Measurements from ENCODE around the gene CDKN2B-AS1. TPM values are rescaled to one million over a fixed set of nuclear protein-coding genes. Genes with fewer than 3 reads are reported as not detected.

The CDKN2B-AS1 gene
- total RNA-seq, 1 donor from 2014 or later: not detected

- Histone ChIP-seq H2AFZ (replicated peaks) (no peak overlapping the region), H3K27ac (no peak overlapping the region), H3K4me2 (no peak overlapping the region), H3K4me1 (peaks cover 6% of the 10 kb centered on the region), H3F3A (ENCODE audit: low read depth) (peaks cover 34% of the 10 kb centered on the region), H3K4me3 (no peak overlapping the region), H3K9me3 (ENCODE audit: low read depth) (no peaks in the 10 kb centered on the region), H3K36me3 (no peaks in the 10 kb centered on the region), H3K9ac (no peak overlapping the region), H3K79me2 (ENCODE audit: low read depth) (no peaks in the 10 kb centered on the region), H3K27me3 (peaks cover 100% of the 10 kb centered on the region), H4K20me1 (ENCODE audit: low read depth) (peaks cover 55% of the 10 kb centered on the region)
- Mint-ChIP-seq H3K27me3 (ENCODE audit: insufficient read depth, low read depth) (peaks cover 62% of the 10 kb centered on the region), H3K4me1 (peaks cover 18% of the 10 kb centered on the region), H3K4me3 (no peak overlapping the region), H3K9me3 (no peaks in the 10 kb centered on the region), H3K27ac (no peak overlapping the region), H3K36me3 (peaks cover 2% of the 10 kb centered on the region)
- DNase-seq (ENCODE audit: low spot score): no peak
- no peak for TF ChIP-seq CTCF (IDR thresholded peaks at IDR 0.05)
- no peak for TF ChIP-seq EZH2phosphoT487 (IDR thresholded peaks at IDR 0.05)
- TF ChIP-seq EZH2 (IDR thresholded peaks at IDR 0.05): no peak
These were observed 2.3 kb downstream of the CDKN2B-AS1 start for GRCh38 chr9:21996858-21997257.

- H3F3A ChIP-seq (ENCODE audit: low read depth): peaks cover 31% of the 10 kb centered on the region
- peaks cover 53% of the 10 kb centered on the region for H4K20me1 ChIP-seq (ENCODE audit: low read depth)
- no peak overlapping the region for H3K4me2 ChIP-seq
- no peaks in the 10 kb centered on the region for H3K36me3 ChIP-seq
- no peak for DNase-seq (ENCODE audit: low spot score)
- no peak overlapping the region for H2AFZ ChIP-seq (replicated peaks)
- H3K27ac ChIP-seq: no peak overlapping the region
- no peaks in the 10 kb centered on the region for H3K9me3 ChIP-seq (ENCODE audit: low read depth)
- no peak overlapping the region for H3K27ac Mint-ChIP-seq
- H3K4me1 ChIP-seq: peaks cover 6% of the 10 kb centered on the region
- no peak overlapping the region for H3K9ac ChIP-seq
- no peak for TF ChIP-seq EZH2phosphoT487 (IDR thresholded peaks at IDR 0.05)
- TF ChIP-seq CTCF (IDR thresholded peaks at IDR 0.05): no peak
- no peak for TF ChIP-seq EZH2 (IDR thresholded peaks at IDR 0.05)
- peaks cover 100% of the 10 kb centered on the region for H3K27me3 ChIP-seq
- H3K36me3 Mint-ChIP-seq: peaks cover 2% of the 10 kb centered on the region
- no peak overlapping the region for H3K4me3 Mint-ChIP-seq
- no peak overlapping the region for H3K4me3 ChIP-seq
- H3K79me2 ChIP-seq (ENCODE audit: low read depth): no peaks in the 10 kb centered on the region
- H3K27me3 Mint-ChIP-seq (ENCODE audit: insufficient read depth, low read depth): peaks cover 64% of the 10 kb centered on the region
- peaks cover 18% of the 10 kb centered on the region for H3K4me1 Mint-ChIP-seq
- H3K9me3 Mint-ChIP-seq: no peaks in the 10 kb centered on the region
These were observed 2.9 kb downstream of the CDKN2B-AS1 start for GRCh38 chr9:21997480-21997879.

GRCh38 chr9:21998026-21998425, 3.4 kb downstream of the CDKN2B-AS1 start:
- Histone ChIP-seq H3K79me2 (ENCODE audit: low read depth) (no peaks in the 10 kb centered on the region), H3K36me3 (no peaks in the 10 kb centered on the region), H3K9ac (no peak overlapping the region), H3K4me3 (no peak overlapping the region), H3K27me3 (peaks cover 100% of the 10 kb centered on the region), H4K20me1 (ENCODE audit: low read depth) (peaks cover 48% of the 10 kb centered on the region), H3K27ac (no peak overlapping the region), H3K4me1 (peaks cover 6% of the 10 kb centered on the region), H2AFZ (replicated peaks) (no peak overlapping the region), H3F3A (ENCODE audit: low read depth) (peaks cover 25% of the 10 kb centered on the region), H3K9me3 (ENCODE audit: low read depth) (no peaks in the 10 kb centered on the region), H3K4me2 (no peak overlapping the region)
- Mint-ChIP-seq H3K4me3 (no peak overlapping the region), H3K27ac (no peak overlapping the region), H3K36me3 (peaks cover 2% of the 10 kb centered on the region), H3K4me1 (peaks cover 17% of the 10 kb centered on the region), H3K9me3 (no peaks in the 10 kb centered on the region), H3K27me3 (ENCODE audit: insufficient read depth, low read depth) (peaks cover 62% of the 10 kb centered on the region)
- no peak for DNase-seq (ENCODE audit: low spot score)
- TF ChIP-seq EZH2 (IDR thresholded peaks at IDR 0.05) (no peak), EZH2phosphoT487 (IDR thresholded peaks at IDR 0.05) (no peak), CTCF (IDR thresholded peaks at IDR 0.05) (no peak)

All from neural progenitor cell (in vitro differentiated cells).